GM10847 (cell line): ENCODE data around the gene SDK1.

Source experiments
- POLR2A ChIP-seq: IDR thresholded peaks from 2 replicates; pipeline ENCODE4 v1.6.1; 2011; ENCODE audit not compliant: insufficient read length; ENCODE audit errors: extremely low read depth

SDK1 gene

GRCh38 chr7:3349126-3349525 lies 48.1 kb downstream of the SDK1 start:
- TF ChIP-seq POLR2A: no peak

- no peak for TF ChIP-seq POLR2A
Measured at GRCh38 chr7:3356173-3356572, 55.1 kb downstream of the SDK1 start.

- no peak for TF ChIP-seq POLR2A
Measured at GRCh38 chr7:3358991-3359390, 57.9 kb downstream of the SDK1 start.

GRCh38 chr7:3367261-3367660 lies 66.2 kb downstream of the SDK1 start:
- no peak for TF ChIP-seq POLR2A

GRCh38 chr7:3370068-3370830 lies 69.2 kb downstream of the SDK1 start:
- no peak for TF ChIP-seq POLR2A

- no peak for TF ChIP-seq POLR2A
Measured at GRCh38 chr7:3370921-3371320, 69.9 kb downstream of the SDK1 start.

- no peak for TF ChIP-seq POLR2A
Measured at GRCh38 chr7:3371601-3372000, 70.5 kb downstream of the SDK1 start.

- TF ChIP-seq POLR2A: no peak
Measured at GRCh38 chr7:3374239-3374638, 73.2 kb downstream of the SDK1 start.

GRCh38 chr7:3378390-3379150 lies 77.5 kb downstream of the SDK1 start:
- no peak for TF ChIP-seq POLR2A

- no peak for TF ChIP-seq POLR2A
Measured at GRCh38 chr7:3380034-3380433, 79.0 kb downstream of the SDK1 start.

GRCh38 chr7:3380886-3381685 lies 80.0 kb downstream of the SDK1 start:
- TF ChIP-seq POLR2A: no peak

GRCh38 chr7:3386423-3387190 lies 85.6 kb downstream of the SDK1 start:
- no peak for TF ChIP-seq POLR2A

GRCh38 chr7:3393862-3394261 lies 92.8 kb downstream of the SDK1 start:
- TF ChIP-seq POLR2A: no peak

GRCh38 chr7:3397324-3397723 lies 96.3 kb downstream of the SDK1 start:
- TF ChIP-seq POLR2A: no peak

GRCh38 chr7:3399858-3400257 lies 98.8 kb downstream of the SDK1 start:
- no peak for TF ChIP-seq POLR2A
